Epithelial cell of prostate (primary cell): ENCODE data around the gene ARFGEF2.
"Not testable (repeated sequence)": the region's sequence is repeated elsewhere in the genome, so short reads cannot be mapped to it uniquely, and the experiment has no call there.

ENCODE experiments used
- DNase-seq: peaks from one replicate; pipeline ENCODE4 v3.0.0-alpha.2; 2011; ENCODE audit warnings: low read depth, low spot score
- H3K27ac ChIP-seq: fragments of 450-650 bp; 2 replicates; pipeline ENCODE4 v1.5.1; 2017; ENCODE audit warnings: mild to moderate bottlenecking

ARFGEF2 gene

DNA sequence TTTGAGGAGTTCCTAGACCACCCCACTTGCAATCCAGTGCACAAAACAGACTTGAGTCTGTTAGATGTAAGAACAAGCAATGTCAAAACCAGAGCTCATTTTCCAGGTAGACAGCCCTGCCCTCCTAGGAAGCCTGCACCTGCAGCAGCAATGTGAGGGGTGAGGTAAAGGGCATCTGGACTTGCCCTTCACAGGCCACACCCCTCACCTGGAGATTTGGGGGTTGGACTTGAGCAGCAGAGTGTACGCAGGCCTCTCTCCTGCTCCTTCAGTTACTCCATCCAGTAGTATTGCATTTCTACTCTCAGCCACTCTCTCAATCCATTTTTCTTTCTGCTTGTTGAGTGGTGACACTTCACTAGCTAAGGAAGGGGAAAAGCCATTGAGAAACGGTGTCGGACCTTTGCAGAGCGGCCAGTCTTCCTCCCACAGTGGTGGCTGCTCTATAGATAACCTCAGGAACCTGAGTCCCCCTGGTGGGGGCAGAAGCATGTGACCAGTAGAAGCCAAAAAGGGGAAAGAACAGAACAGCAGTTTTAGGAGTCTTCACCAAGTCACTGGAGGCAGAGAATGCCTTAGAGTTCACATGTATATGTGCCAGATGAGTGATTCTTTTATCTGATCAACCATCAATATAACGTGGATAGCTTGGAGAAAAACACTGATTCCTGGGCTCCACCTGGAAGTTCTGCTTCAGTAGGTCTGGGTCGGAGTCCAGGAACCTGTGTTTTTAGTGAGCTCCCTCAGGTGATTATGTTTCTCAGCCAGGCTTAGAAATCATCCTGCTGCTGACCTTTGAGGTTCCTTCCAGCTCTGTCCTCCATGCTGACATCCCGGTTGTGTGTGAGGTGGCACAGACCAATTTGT lies 28.0 kb downstream of the ARFGEF2 start:
- no peak for DNase-seq
- H3K27ac ChIP-seq, result no peak overlapping the region

GRCh38 chr20:48951041-48951440 lies 29.5 kb downstream of the ARFGEF2 start:
- DNase-seq, result no peak
- H3K27ac ChIP-seq, result no peak overlapping the region

- no peak for DNase-seq
- H3K27ac ChIP-seq, result no peak overlapping the region
Observed at GRCh38 chr20:48951646-48952045, 30.1 kb downstream of the ARFGEF2 start.

GRCh38 chr20:48952656-48953055 lies 31.1 kb downstream of the ARFGEF2 start:
- no peak for DNase-seq
- H3K27ac ChIP-seq, result no peak overlapping the region

DNA sequence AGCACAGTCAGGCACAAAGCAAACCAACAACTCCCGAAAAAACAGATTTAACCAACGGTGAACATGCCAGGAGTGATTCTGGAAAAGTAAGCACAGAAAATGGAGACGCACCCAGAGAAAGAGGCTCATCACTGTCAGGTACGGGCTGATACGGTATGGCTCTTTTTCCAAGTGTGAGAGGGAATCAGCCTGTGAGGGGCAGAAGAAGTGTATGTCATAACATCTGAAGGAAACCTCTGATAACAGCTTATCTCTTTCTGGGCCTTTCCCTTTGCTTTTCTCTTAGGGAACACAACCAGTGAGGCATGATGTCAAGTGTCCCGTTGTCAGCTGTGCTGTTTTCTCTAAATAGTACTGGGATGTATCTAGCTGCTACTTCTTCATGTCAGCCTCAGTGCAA lies 32.1 kb downstream of the ARFGEF2 start:
- H3K27ac ChIP-seq, result no peak overlapping the region
- no peak for DNase-seq

GRCh38 chr20:48956052-48956451 lies 34.5 kb downstream of the ARFGEF2 start:
- DNase-seq, result no peak
- H3K27ac ChIP-seq, result no peak overlapping the region

- no peak for DNase-seq
- H3K27ac ChIP-seq, result no peak overlapping the region
Observed at GRCh38 chr20:48957053-48957481, 35.6 kb downstream of the ARFGEF2 start.

GRCh38 chr20:48957533-48957932 lies 36.0 kb downstream of the ARFGEF2 start:
- no peak for DNase-seq
- H3K27ac ChIP-seq, result no peak overlapping the region

DNA sequence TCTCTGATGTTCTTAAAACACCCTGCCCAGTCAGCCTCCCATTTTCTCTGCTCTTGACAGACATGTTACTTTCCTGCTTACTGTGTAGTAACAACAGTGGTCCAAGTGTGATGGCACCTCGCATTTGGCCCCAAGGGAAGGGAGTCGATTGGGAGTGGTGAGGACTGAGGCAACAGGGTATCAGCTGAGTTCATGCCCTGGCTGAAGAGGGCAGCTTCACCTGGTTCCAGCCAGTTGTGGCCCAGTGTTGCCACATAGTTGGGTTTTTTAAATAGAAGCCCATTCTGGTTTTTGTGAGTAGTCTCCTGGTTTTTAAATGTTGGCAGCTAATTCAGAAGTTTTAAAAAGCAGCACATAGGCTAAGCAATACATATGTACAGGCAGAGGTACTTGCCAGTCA lies 37.2 kb downstream of the ARFGEF2 start:
- H3K27ac ChIP-seq, result no peak overlapping the region
- no peak for DNase-seq

- H3K27ac ChIP-seq, result peak overlapping the region; percentile 14
- DNase-seq, result peak; percentile 20
Observed at GRCh38 chr20:48959899-48960550, 38.5 kb downstream of the ARFGEF2 start.

DNA sequence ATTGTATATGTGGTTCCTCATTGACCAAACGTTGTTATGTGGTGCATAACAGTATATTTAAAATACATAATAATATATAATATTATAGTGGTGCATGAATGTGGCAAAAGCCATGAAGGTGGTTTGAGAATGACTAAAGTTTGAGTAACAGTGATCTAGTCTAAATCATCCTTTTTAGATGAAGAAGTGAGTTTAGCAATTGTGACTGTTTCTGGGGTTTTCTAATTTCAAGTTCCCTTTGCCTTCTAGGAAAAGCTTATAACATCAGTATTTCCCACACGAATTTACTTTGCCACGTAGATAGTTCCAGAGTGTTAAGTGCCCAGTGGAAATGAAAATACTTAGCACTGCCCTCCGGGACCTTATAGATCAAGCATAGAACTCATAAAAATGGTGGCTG lies 40.9 kb downstream of the ARFGEF2 start:
- no peak for DNase-seq
- no peak overlapping the region for H3K27ac ChIP-seq

GRCh38 chr20:48962976-48963771 lies 41.7 kb downstream of the ARFGEF2 start:
- DNase-seq, result no peak
- H3K27ac ChIP-seq, result no peak overlapping the region

GRCh38 chr20:48965189-48965910 lies 43.8 kb downstream of the ARFGEF2 start:
- H3K27ac ChIP-seq, result no peak overlapping the region

DNA sequence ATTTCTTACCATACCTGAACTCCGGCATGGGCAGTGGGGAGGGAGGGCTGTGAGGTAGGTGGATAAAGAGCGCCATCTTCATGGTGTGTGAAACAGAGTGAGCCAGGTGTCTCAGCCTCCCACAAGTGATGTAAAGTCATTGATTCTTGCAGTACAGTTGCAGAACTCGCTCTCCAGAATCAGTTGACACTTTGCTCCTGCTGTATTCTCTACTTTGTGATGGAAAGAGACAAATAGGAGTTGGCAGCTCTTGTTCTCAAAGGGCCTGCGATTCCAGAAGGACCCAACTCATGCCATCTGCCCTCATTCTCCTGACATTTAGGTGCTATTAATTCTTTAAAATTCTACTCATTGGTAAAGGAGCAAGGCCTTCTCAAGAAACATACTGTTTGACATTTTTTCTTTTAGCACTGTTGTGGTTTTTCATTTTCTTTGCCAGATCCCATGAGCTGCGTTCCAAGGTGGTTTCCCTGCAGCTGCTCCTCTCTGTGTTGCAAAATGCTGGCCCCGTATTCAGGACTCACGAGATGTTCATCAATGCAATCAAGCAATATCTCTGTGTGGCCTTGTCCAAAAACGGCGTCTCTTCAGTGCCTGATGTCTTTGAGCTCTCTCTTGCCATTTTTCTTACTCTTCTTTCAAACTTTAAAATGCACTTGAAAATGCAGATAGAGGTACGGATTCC lies 49.3 kb downstream of the ARFGEF2 start:
- H3K27ac ChIP-seq, result no peak overlapping the region
- no peak for DNase-seq

More at GRCh38 chr20:48965189-48965910, 43.8 kb downstream of the ARFGEF2 start:
- no peak for DNase-seq

DNA sequence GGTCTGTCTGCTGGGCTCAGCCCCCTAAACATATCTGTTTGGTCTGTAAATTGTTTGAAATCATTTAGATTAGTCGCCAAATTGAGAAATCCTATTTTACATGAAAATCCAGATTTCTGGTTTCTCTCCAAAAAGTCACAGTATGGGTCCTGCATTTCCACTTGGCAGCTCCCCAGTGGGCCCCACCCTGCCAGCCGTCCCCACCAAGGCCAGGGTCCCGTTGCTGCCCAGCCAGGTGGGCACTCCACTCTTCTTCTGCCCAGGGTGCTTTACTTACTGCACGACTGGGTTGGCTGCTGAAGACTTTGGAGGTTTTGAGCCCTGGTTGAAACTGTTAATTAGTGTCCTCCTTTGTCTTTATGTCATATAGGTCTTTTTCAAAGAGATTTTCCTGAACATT lies 50.4 kb downstream of the ARFGEF2 start:
- DNase-seq, result no peak
- H3K27ac ChIP-seq, result no peak overlapping the region

- H3K27ac ChIP-seq, result no peak overlapping the region
- DNase-seq, result no peak
Observed at GRCh38 chr20:48972816-48973215, 51.3 kb downstream of the ARFGEF2 start.

DNA sequence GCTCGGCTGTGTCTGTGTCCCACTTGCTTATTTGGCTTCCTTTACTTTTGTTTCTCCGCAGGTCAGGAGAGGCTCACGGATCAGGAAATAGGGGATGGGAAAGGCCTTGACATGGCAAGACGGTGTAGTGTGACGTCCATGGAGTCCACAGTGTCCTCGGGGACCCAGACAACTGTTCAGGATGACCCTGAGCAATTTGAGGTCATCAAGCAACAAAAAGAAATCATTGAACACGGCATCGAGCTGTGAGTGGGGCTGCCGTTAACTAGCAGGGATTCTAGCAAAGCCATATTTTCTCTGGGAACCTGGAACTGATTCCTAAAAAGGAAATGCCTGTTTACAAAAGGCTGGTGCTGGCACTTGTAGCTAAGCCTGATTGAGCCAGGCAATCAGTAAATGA lies 54.4 kb downstream of the ARFGEF2 start:
- no peak for DNase-seq
- no peak overlapping the region for H3K27ac ChIP-seq

DNA sequence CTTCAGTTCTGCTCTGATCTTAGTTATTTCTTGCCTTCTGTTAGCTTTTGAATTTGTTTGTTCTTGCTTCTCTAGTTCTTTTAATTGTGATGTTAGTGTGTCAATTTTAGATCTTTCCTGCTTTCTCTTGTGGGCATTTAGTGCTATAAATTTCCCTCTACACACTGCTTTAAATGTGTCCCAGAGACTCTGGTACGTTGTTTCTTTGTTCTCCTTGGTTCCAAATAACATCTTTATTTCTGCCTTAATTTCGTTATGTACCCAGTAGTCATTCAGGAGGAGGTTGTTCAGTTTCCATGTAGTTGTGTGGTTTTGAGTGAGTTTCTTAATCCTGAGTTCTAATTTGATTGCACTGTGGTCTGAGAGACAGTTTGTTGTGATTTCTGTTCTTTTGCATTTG lies 58.5 kb downstream of the ARFGEF2 start:
- not testable (repeated sequence) for H3K27ac ChIP-seq, DNase-seq
